Fibroblast of skin of abdomen (primary cell): ENCODE results near the gene CABCOCO1.

Experiments used
- DNase-seq: peaks from one replicate; pipeline ENCODE4 v3.0.0-alpha.2; 2013

CABCOCO1 gene

GRCh38 chr10:61787170-61787569 lies 124.4 kb downstream of the CABCOCO1 start:
- no peak for DNase-seq

DNA sequence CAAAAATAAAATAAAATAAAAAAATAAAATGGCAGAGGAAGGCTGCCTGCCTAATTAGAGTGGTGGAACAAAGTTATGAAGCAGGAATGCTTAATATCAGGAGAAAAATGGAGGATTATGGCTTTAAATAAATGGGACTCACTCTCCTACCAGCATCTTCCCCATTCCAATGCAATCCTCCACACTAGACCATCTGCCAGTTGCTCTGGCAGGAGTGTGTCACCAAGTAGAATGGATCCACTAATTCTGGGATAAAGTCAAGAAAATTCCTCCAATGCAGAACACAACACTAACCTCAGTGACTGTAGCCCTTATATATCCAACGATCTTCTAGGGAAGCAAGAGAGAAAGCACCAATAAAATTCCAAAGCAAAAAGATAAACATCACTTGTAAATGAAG lies 126.3 kb downstream of the CABCOCO1 start:
- DNase-seq = no peak

DNA sequence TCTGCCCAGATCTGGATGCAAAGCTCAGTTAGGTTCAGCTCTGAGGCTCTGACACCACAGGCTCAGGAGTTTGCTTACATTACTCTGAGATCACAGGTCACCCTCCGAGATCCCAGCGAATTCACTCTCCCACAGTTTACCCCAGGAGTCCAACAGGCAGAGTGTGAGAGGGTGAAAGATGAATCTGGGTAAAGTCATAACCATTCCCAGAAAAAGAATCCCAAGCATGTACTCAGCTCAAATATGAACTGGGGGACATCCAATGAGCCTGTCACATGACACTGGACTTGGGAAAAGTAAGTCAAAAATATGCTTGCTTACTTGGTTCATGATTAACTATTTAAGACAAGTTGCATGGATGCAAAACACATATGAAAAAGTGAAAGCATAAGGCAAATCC lies 128.5 kb downstream of the CABCOCO1 start:
- DNase-seq = peak; percentile 41

DNA sequence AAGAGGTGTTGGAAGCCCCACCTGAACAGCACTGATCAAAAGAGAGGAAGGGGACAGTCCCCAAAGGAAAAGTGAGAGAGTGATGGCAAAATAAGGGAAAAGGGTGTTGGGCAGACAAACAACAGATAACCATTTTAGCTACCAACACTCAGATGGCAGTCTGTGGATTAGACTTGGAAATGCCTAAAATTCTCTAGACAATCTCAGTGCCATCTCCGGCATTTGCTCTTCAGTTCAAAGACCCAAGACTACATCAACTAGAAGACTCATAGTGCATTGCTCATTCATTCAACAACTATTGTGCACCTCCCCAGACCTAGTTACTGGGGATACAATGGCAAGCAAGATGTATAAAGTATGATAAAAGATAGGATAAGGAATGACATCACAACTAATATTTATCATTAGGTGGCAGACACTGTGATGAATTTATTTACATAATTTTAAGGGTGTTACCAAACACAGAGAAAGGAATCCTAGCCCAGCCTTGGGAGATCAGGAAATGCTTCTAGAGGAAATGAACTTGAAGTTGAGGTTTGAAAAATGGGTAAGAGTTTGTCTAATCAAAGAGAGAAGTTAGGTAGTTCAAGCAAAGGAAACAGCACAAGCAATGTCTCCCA lies 129.5 kb downstream of the CABCOCO1 start:
- no peak for DNase-seq

- no peak for DNase-seq
These were observed 130.2 kb downstream of the CABCOCO1 start for GRCh38 chr10:61792921-61793320.

GRCh38 chr10:61793760-61794703 lies 131.3 kb downstream of the CABCOCO1 start:
- peak; percentile 62 for DNase-seq

DNA sequence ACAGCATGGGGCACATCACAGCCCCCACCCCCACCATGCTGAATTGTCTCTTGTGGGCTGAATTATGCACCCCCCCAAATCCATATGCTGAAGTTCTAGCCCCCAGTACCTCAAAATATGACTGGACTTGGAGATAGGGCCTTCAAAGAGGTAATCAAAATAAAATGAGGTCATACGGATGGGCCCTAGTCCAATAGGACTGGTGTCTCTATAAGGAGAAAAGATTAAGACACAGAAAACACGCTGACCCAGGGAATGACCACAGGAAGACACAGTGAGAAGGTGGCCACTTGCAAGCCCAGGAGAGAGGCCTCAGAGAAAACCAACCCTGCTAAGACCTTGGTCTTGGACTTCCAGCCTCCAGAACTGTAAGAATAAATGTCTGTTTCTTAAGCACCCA lies 132.4 kb downstream of the CABCOCO1 start:
- no peak for DNase-seq

DNA sequence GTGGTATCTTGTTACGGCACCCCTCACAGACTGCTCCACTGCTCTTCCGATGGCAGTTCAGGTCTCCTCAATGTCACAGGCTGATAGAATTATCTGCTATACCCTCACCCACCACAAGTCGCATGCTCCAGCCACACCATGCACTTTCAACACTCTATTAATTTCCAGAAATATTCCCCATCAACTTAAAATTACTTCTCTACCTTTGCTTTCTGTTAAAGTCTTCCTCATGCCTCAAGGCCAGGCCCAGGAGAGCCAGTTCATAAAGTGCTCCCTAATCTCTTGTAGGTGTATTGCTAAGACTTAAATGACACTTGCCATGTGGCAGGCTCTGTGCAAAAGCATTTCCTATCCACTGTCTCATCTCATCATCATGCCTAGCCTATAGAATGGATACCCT lies 132.8 kb downstream of the CABCOCO1 start:
- no peak for DNase-seq

DNA sequence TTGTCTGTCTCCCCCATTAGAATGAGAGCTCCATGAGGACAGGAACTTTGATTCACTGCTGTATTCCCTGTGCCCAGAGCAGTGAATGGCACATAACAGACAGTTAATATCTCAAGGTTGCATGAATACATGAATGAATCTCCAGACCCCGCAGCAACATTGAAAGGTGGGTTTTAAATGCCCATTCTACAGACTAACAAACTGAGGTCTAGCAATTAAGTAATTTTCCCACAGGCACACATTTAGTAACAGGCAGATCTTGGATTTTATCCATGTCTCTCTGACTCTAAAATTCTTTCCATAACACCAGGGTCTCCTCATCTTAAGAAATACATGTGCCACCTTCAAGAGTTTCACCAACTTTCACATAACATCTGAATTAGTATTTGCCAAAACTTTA lies 134.1 kb downstream of the CABCOCO1 start:
- no peak for DNase-seq

GRCh38 chr10:61797304-61798153 lies 134.8 kb downstream of the CABCOCO1 start:
- no peak for DNase-seq

- no peak for DNase-seq
These were observed 136.0 kb downstream of the CABCOCO1 start for GRCh38 chr10:61798713-61799112.

GRCh38 chr10:61801484-61801883 lies 138.8 kb downstream of the CABCOCO1 start:
- no peak for DNase-seq

- DNase-seq = no peak
These were observed 140.5 kb downstream of the CABCOCO1 start for GRCh38 chr10:61803269-61803668.

DNA sequence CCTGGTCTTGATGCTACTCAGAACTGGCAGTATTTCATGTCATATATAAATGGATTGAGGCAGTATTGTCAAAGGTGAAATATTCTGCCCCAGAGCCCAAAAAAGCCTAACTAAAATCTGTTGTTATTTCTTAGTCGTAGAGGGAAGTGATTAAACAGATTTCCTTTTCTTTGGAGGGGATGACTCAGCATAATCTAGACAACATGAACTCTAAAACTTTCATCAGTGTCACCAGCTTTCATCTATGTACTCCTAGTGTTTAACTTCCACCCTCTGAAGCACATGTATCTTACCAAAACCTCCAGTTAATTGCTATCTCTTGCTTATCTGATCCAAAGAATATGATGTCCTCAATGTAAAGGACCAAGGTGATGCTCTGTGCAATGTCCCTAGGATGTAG lies 141.7 kb downstream of the CABCOCO1 start:
- DNase-seq = peak; percentile 36

DNA sequence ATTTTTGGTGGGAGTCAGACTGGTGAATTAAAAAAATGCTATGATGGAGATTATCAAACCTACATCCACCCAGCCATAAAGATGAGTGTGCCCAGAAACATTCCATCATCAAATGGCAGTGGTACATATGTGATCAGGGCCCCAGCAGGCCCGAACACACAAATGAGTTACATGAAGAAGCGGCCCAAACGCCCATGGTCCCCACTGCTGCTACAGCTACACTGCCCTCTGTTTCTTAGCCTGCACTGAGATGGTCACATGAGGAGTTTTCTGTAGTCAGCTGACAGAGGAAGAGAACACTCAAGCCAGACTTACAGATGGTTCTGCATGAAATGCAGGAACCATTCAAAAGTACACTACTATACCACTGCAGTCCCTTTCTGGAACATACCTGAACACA lies 142.4 kb downstream of the CABCOCO1 start:
- no peak for DNase-seq

- DNase-seq = no peak
These were observed 147.5 kb downstream of the CABCOCO1 start for GRCh38 chr10:61810263-61810662.

DNA sequence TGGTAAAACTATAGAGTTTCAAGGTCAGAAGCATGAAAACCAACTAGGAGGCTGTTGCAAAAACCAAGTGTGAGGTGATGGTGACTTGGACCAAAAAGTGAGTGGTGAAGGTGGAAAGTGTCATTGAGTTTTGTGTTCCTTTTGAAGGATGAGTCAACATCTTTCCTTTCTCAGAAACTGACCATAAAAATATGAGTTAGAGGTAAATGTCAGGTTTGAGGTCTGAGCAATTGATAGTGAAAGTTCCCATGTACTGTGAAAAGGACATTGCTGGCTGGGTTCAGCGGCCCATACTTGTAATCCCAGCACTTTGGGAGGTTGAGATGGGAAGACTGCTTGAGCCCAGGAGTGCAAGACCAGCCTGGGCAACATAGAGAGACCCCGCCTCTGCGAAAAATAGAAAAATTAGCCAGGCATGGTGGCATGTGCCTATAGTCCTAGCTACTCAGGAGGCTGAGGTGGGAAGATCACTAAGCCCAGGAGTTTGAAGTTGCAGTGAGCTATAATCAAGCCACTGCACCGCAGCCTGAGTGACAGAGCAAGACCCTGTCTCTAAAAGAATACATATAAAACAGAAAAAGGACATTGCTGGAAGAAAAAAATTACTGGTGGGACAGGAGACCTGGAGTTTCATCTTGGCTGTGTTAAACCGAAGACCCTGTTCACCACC lies 149.5 kb downstream of the CABCOCO1 start:
- DNase-seq = no peak

GRCh38 chr10:61812920-61813319 lies 150.2 kb downstream of the CABCOCO1 start:
- DNase-seq = no peak

DNA sequence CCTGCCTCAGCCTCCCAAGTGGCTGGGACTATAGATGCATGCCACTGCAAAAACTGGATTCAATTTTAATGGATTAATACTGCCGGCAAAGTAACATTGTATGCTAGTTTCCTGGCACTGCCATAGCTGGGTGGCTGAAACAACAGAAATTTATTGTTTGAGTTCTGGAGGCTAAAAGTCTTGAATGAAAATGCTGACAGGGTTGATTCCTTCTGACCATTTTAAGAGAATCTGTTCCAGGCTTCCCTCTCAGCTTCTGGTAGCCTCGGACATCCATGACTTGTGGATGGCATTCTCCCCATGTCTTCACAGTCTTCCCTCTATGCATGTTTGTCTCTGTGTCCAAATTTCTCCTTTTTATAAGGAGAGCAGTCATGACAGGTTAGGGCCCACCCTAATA lies 151.4 kb downstream of the CABCOCO1 start:
- no peak for DNase-seq

DNA sequence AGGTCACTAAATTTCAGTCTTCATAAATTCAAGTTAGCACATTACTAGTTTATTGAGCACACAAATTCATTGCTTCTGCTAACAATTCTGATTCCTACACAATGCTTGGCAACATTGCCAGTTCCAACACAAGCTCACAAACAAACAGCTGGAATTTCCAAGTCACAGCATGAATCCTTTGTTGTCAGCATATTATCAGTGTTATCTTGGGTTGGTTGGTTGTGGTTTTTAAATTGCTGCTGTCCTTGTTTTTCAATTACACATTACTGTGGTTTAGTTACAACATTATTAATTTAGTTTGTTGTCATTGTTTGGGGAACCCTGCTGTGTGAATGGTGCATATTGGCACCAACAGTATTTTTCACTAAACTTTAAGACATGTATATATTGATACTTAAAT lies 152.8 kb downstream of the CABCOCO1 start:
- no peak for DNase-seq
